ENCODE data around the gene RNF215. TPM values are rescaled to one million over a fixed set of nuclear protein-coding genes. Genes with fewer than 3 reads are reported as not detected.

RNF215 gene
- total RNA-seq, result 10 to 100 TPM in 1 of 2 donors, 1 to 10 TPM in 1; 7.5 to 12.9 TPM
- long read RNA-seq, transcript RNF215-203 (9 exons, 1,992 nt), result major isoform, 6 of 9 reads
- long read RNA-seq, partial matches to known transcripts, result 2 of 9 reads
- long read RNA-seq, other reads (novel, unspliced or antisense), result 0 of 9 reads

DNA sequence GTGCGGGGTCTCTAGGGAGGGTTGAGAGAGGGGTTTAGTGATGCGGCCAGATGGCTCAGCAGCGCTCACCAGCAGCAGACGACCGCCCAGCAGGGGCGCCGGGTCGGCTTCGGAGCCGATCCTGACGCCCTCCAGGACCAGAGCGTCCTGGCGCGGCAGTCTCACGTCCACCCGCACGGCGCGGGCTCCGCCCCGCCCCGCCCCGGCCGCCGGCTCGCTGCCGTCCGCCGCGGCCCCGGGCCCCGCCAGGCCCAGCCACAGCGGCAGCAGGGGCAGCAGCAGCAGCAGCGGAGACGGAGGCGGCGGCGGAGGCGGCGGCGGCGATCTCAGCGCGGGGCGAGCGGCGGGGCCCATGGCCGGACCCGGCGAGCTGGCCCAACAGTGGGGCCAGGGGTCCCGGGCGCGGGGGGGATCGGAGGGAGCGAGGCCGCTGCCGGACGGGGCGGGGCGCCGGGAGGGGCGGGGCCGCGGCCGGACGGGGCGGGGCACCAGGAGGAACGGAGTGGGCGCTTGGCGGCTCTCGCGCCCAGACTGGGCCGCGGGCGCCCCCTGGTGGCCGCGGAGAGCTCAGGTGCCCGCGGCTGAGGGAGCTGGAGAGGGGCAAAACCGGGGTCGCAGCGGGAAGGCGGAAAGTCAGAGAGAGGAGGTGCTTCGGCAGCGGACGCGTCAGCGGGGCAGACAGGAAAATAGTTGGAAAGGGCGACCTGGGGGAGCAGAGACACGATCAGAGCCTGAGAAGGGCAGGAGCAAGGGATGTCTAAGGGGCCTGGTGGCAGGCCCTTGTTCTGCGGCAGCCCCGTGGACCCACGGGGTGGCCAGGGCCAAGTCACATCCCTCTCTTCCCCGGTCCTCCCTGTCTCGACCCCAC, at the start of gene RNF215:
Gene RNF215 (minus strand): TSS at position 452 of the 868 bp plus-strand sequence. CDS start 98 bp downstream, at position 354.
- ATAC-seq, result peak; percentile 92 to 96
- intact Hi-C loops (cut with DNase I), result loop anchor here (1.0 to 10.0 kb wide), 5 partner anchors 100 to 282 kb away; partner anchors contain the start of gene CASTOR1 (in 1 of the 2)
- DNase-seq, result peak; percentile 84

DNA sequence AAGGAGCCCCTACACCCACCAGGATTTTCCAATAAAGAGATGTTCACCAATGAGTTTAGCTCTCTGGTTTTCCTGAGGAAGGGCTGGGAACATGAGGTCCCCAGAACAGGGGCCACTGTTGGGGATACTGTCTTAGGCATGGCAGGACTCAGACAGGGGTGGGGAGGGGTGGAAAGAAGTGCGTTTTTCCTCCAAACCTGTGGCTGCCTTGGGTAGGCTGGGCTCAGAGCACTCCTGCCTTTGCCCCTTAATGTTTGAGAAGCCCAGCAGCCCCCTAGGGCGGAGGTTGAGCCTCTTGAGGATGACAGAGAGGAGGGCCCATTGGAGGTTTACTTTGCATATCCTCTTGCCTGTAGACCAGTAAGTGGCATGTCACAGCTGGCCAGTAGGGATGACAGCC, 49.0 kb upstream of the RNF215 start:
- DNase-seq (no peak), ATAC-seq (no peak)
- intact Hi-C loops (cut with DNase I), result no loop called here

DNA sequence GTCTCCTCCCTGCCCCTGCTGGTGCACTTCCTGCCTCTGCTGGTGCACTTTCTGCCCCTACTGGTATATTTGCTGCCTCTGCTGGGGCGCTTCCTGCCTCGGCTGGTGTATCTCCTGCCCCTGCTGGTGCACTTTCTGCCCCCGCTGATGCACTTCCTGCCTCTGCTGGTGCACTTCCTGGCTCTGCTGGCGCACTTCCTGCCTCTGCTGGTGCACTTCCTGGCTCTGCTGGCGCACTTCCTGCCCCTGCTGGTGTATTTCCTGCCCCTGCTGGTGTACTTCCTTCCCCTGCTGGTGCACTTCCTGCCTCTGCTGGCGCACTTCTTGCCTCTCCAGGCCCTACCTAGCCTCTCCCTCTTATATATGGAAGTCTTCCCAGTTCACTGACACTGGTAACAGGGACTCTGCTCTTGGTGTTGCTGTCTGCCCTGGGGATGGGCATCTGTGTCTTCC, 48.5 kb upstream of the RNF215 start:
- intact Hi-C loops (cut with DNase I), result no loop called here
- ATAC-seq, result peak; percentile 27 to 78
- DNase-seq, result peak; percentile 40

DNA sequence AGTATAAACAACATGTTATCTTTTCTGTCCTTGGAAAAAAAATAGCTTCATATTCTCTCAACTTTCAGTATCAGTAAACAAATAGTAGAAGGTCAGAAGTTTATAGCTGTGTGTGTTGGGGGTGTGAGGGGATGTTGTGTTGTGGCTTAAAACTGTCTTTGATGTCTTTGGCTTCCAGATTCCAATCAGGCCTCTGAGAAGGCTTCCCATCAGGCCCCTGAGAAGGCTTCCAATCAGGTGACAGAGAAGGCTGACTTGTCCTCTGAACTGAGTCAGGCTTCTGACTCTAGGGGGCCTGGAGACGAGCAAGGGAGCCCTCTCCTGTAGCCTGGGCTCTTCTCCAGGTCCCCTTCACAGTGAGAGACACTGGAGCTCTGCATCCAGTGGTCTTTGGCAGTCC, 47.6 kb upstream of the RNF215 start:
- ATAC-seq (no peak), DNase-seq (no peak)
- intact Hi-C loops (cut with DNase I), result no loop called here

DNA sequence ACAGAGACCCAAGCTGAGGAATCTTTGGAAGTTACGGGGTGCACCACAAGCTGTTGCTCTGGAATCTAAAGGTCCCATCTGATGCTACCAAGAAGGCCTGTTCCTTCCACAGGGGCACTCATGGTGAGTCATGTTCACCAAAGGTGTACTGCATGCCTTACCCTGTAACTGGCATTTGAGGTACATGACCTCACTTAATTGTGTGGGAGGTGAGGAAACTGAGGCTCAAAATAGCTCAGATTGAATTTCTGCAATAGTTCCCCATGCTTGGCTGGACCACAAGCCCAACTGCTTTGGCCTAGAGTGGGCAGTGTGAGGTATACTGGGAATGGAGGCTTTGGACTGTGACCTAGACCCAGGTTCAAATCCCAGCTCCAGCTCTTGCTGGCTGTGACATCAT, 46.6 kb upstream of the RNF215 start:
- ATAC-seq (no peak), DNase-seq (no peak)
- intact Hi-C loops (cut with DNase I), result no loop called here

DNA sequence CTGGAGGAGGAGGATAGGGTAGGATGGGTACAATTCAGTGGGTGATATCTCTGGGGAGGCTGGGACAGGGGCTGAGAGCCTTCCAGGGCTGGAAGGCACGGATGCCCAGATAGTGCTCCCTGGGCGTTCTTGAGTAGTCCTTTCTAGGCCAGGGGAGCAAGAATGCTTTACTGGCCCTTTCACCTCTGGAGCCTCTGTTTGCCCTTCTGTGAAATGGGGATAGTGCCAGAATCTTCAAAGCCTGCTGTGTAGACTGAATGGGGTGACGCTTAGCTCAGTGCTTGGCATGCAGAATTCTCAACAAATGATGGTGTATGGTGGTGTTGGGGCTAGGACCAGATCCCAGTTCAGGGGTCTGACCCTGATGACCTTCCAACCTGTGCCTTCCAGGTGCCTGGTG, 46.0 kb upstream of the RNF215 start:
- no peak for ATAC-seq
- no peak for DNase-seq
- intact Hi-C loops (cut with DNase I), result no loop called here

DNA sequence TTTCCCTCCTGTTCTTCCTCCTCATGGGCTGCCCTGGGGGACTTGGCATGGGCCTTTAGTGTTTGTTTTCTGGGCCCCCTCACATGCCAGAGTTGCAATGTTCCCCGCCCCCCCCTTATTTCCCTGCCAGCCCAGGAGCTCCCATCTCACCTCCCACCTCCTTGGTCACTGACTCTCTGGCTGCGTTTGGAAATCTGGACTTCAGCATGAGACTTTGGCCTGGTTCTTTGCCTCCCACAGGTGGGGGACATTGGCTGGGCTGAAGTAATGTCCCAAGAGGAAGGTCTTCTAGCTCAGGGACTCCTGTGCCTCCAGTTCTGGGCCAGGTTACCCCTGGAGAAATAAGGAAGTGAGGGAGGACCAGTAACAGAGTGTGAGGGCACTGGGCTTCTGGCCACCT, 45.3 kb upstream of the RNF215 start:
- ATAC-seq (no peak), DNase-seq (no peak)
- intact Hi-C loops (cut with DNase I), result no loop called here

DNA sequence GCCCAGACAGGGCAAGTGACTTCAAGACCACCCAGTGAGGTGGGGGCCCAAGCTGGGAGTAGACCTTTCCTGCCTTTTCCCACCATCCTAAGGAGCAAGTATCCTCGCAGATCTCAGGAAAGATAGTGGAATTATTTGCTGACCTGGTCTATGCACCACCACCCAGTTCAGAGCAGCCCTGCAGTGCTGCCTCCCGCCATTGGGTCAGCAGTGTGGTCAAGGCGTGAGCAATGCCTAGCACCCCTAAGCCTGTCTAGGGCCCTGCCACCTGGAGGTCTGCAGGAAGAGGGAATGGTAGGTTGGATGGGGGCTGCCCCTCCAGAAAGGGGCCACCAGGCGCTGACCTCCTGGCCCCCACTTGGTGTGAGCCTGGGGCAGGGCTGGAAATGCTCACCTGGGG, 44.9 kb upstream of the RNF215 start:
- intact Hi-C loops (cut with DNase I), result no loop called here
- ATAC-seq (no peak), DNase-seq (no peak)

DNA sequence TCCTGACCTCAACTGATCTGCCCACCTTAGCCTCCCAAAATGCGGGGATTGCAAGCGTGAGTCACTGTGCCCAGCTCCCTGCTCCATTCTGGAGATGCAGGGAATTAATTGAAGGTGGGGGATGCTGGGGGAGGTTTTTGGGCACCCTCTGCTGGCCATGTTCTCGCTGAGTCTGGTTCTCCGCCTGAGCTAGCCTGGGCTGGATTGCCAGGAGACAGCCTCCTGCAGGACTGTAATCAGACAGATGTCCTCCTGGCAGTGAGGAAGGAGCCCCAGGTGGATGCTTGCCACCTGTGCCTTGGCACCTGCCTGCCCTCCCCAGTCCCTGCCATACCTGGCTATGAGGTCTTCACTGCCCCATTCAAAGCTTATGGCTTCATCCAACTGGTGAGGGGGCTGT, 43.7 kb upstream of the RNF215 start:
- intact Hi-C loops (cut with DNase I), result no loop called here
- ATAC-seq (no peak), DNase-seq (no peak)

DNA sequence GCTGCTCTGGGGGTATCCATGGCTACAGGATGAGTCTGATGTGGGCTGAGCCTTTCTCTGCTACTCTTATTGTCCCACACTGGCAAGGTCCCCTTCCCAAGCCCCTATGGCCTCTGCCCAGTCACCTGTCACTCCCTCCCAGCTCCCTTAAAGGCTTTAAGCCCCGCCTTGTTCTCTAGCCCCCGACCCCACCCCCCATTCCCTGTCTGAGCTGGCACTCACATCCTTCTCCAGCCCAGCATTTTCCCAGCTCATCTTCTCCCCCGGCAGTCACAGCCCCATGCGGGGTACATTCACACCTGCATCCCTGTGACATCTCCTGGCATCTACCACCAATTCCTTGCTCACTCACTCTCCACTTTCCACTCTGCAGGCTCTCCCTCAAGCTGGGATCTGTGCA, 42.7 kb upstream of the RNF215 start:
- no peak for ATAC-seq
- intact Hi-C loops (cut with DNase I), result loop anchor here in 1 of 2 donors (5.0 kb wide), 1 partner anchor 38 kb away; no protein-coding TSS in a partner anchor
- no peak for DNase-seq

DNA sequence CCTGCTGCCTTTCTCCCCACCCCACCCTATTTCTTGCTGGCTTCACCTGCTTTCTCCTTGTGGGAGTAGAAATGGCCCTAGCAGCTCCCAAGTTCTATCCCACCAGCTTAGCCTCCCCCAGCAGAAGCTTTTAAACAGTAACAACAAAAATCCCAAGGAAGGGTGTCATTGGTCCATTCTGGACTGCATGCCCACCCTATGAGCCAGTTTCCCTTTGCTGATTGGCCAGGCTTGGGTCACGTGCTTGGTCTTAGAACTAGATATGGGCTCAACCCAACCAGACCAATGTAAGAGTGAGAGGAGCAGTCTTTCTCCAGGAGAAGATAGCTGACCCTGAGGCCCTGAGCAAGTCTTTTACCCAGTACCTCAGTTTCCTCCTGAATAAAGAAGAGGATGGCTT, 40.7 kb upstream of the RNF215 start:
- DNase-seq (no peak), ATAC-seq (no peak)
- intact Hi-C loops (cut with DNase I), result loop anchor here in 1 of 2 donors (5.0 kb wide), 1 partner anchor 36 kb away; no protein-coding TSS in a partner anchor

DNA sequence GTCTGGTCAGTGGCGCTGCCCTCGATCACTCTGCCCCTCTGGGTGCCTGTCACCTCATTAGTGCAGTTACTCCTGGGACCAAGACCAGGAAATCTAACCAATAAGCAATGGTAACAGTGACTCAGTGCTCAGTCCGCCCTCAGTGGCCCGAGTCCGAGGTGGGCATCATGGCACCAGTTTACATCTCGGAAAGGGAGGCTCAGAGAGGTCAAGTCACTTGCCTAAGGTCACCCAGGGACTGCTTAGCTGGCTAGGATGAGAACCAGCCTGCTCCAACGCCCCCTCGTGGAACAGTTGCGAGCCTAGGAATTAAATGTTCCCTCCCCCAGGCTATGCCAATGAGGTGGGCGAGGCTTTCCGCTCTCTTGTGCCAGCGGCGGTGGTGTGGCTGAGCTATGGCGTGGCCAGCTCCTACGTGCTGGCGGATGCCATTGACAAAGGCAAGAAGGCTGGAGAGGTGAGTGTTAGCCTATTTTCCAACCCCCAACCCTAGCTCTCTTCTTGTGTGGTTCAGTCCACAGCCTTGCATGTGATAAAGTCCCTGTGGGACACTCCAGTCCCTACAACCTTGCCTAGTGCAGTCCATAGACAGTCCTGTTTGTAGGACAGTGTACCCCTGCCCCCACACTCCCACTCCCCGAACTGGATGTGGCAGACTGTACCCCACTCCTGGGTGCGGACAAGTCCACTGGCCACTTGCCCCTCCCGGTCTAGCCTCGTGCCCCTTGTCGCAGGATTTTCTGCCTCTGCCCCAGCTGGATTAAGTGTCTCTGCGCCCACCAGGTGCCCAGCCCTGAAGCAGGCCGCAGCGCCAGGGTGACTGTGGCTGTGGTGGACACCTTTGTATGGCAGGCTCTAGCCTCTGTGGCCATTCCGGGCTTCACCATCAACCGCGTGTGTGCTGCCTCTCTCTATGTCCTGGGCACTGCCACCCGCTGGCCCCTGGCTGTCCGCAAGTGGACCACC, 39.5 kb upstream of the RNF215 start:
- peak; percentile 90 for DNase-seq
- ATAC-seq, result peak; percentile 23 to 25
- intact Hi-C loops (cut with DNase I), result loop anchor here in 1 of 2 donors (5.0 kb wide), 1 partner anchor 34 kb away; no protein-coding TSS in a partner anchor

DNA sequence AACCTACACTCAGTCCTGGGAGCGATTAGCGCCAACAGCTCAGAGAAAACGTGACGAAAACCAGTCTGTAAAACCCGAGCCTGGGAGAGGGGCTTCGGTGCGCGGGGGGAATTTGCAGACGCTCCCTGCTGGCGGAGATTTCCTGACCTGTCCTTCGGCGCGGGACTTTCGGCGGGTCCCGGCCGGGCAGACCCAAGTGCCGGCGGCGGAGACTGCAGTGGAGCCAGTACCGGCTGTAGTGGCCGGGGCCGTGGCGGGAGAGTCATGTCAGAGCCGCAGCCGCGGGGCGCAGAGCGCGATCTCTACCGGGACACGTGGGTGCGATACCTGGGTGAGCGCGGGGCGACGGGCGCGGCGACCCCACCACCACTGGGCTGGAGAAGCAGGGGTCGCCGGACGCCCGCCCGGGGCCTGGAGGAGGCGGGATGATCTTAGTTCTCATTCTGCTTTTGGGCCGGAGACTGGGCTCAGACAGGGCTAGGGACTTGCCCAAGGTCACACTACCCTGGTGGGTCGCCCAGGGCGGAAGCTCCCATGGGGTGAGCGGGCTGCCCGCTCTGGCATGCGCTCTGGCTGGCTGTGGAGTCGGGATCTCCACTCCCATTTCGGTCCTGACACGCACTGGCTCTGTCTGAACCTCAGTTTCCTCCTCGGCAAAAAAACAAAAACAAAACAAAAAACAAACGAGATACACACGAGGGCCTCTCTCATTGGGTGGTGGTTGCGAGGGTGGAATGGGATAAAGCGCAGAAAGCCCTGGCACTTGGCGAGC, 38.6 kb upstream of the RNF215 start, which contains the start of gene MTFP1:
Gene MTFP1 (plus strand): TSS at position 153 of the 772 bp plus-strand sequence. CDS start 112 bp downstream, at position 265.
- intact Hi-C loops (cut with DNase I), result loop anchor here in 1 of 2 donors (5.0 kb wide), 1 partner anchor 34 kb away; no protein-coding TSS in a partner anchor
- peak; percentile 68 for DNase-seq
- peak in 1 of 2 donors; percentile 2 for ATAC-seq

DNA sequence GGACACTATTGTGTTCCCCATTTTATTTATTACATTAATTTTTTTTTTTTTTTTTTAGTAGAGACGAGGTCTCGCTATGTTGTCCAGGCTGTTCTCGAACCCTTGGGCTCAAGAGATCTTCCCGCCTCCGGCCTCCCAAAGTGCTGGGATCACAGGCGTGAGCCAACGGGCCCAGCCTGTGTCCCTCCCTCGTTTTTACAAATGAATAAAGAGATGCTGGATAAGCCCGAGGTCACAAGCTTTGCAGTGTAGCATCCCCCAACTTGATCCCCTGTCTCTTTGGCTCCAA, 38.1 kb upstream of the RNF215 start:
- DNase-seq (no peak), ATAC-seq (no peak)
- intact Hi-C loops (cut with DNase I), result loop anchor here in 1 of 2 donors (5.0 kb wide), 1 partner anchor 33 kb away; no protein-coding TSS in a partner anchor

DNA sequence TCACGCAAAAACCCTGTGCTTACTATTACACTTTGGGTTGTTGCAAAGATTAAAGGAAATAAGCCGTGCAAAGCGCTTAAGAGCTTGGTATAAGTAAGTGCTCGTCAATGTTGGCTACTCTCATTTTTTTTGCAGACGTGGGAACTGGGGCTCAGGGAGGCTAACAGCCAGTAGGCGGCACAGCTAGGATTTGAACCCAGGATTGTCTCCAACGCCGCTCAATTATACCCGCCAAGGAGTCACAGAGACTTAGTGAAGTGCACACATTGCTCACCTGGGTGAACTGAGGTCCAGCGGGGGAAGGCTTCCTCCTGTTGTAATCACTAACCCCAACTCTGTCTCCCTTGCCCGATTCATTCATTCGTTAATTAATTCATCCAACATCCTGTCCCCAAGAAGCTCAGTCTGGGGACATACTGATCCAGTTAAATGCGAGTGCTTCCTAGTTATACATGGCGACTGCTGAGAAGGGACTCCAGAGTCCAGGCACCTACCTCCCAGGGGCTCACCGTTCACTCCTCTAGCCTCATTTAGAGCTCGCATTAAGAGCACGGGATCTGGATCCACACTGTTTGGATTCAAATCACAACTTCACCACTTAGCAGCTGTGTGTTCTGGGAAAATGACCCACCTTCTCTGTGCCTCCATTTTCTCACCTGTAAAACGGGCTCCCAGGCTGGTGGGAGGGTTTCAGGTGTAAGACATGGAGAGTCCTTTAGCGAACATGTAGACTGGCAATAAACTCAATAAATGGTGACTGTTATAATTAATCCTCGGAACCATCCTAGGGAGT, 37.5 kb upstream of the RNF215 start:
- DNase-seq (no peak), ATAC-seq (no peak)
- intact Hi-C loops (cut with DNase I), result loop anchor here in 1 of 2 donors (5.0 kb wide), 1 partner anchor 32 kb away; no protein-coding TSS in a partner anchor

DNA sequence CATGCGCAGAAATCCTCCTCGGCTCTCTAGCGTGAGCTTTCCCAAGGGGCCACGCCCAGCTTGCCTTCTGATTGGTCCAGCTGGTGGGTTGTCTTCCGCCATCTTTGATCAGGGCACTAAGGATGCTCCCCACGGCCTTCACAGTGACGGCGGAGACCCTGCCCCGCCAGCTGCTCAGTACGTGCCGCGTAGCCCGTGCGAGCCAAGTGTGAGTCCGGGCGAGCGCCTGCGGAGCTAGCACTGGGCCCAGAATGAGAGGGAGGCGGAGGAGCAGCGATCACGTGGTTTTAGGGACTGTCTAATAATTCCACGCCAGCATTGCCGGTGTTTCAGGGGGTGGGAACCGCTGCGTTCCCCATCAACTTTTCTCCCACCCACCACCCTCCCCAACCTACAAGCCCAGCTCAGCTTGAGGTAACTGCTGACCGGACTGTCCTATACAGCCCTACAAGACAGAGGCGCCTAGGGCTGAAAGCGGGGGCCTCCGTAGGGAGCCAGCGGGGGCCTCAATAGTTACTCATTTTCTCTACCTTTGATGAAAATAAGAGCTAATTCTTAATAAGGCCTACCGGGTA, 36.8 kb upstream of the RNF215 start:
- peak; percentile 90 to 94 for ATAC-seq
- intact Hi-C loops (cut with DNase I), result no loop called here

DNA sequence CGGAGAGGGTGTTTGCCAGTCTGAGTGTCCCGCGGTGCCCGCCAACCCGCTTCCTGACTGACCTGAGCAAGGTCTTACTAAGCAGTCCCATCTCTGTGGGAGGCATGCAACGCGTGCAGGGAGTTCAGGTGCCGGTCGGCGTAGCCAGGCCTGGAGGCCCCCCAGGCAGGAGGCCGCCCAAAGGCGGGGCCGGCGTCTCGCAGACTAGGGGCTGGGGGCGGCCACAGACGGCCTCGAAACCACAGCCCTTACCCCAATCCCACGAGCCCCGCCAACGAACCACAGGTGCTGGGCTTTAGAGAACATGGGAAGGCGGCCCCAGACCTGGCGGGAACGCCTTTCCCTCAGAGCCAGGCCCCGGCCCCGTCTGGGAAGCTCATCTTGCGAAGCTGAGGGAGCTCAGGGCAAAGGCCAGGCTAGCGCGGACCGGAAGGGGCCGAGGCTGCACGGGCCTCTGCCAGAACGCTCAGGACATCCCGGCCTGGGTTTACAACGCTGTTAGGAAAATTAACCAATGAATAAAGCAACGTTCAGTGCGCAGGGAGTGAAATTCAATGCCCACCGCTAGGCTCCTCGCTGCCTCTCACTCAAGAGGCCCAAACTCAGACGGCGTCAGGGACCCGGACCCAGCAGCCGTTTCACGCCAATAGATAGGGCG, 36.2 kb upstream of the RNF215 start:
- ATAC-seq (peak; percentile 63 to 71), DNase-seq (no peak)
- intact Hi-C loops (cut with DNase I), result no loop called here

More for the DNA sequence above, 36.8 kb upstream of the RNF215 start:
- peak; percentile 100 for DNase-seq

Measured in left cardiac atrium (tissue), 4 donors.